Panc1 (cell line): ENCODE data around the gene ABL1. TPM values are rescaled to one million over a fixed set of nuclear protein-coding genes. Genes with fewer than 3 reads are reported as not detected.

Experiments used
- ATAC-seq: fragments of 200-7000 bp; cut with Tn5 transposase; 2 replicates; pipeline ENCODE4 v1.9.1; 2020; ENCODE audit warnings: mild to moderate bottlenecking, moderate library complexity
- Bru-seq: library from RNA; stranded (reverse); fragments of 400-500 nt; gene quantifications from one replicate; lab custom pipeline; 2021; lab: Mats Ljungman, UMichigan
- BruChase-seq, 2 experiments: library from RNA; stranded (reverse); fragments of 400-500 nt; gene quantifications; one replicate each; lab custom pipeline; 2021; lab: Mats Ljungman, UMichigan
- BruUV-seq: library from RNA; stranded (reverse); fragments of 400-500 nt; replicated peaks from 2 replicates; lab custom pipeline; 2021; lab: Mats Ljungman, UMichigan
- CTCF ChIA-PET: fragments of 300-600 bp; sonication (Branson Sonifier 250); formaldehyde crosslinking; loops from one replicate; lab custom pipeline; 2022; ENCODE audit warnings: antibody characterized with exemption; lab: Charles Lee
- POLR2A ChIA-PET: fragments of 300-600 bp; sonication (Branson Sonifier 250); formaldehyde crosslinking; loops from one replicate; lab custom pipeline; 2022; ENCODE audit warnings: antibody characterized with exemption; lab: Charles Lee
- DNase-seq: peaks from one replicate; pipeline ENCODE4 v3.0.0-alpha.2; 2010; ENCODE audit warnings: low read depth, low spot score
- H3K27ac ChIP-seq: 2 replicates; pipeline ENCODE4 v1.5.1; 2011; ENCODE audit warnings: mild to moderate bottlenecking, low read length, inconsistent platforms
- H3K27me3 ChIP-seq: fragments of 200-500 bp; sonication (Bioruptor generic); 2 replicates; pipeline ENCODE4 v1.6.0; 2014; ENCODE audit warnings: low read length, inconsistent platforms; ENCODE audit not compliant: control insufficient read depth, insufficient read depth
- H3K36me3 ChIP-seq: fragments of 200-500 bp; sonication (Bioruptor generic); 2 replicates; pipeline ENCODE4 v1.5.1; 2014; ENCODE audit warnings: inconsistent platforms, mild to moderate bottlenecking, low read length, moderate library complexity; ENCODE audit not compliant: control insufficient read depth, insufficient read depth
- H3K4me1 ChIP-seq: 2 replicates; pipeline ENCODE4 v1.5.1; 2011; ENCODE audit warnings: inconsistent platforms, mild to moderate bottlenecking, low read length, moderate library complexity; ENCODE audit not compliant: control insufficient read depth, insufficient read depth
- H3K4me3 ChIP-seq, 2 experiments: 2 replicates each; pipeline ENCODE4 v1.5.1; 2011 to 2012; ENCODE audit warnings: low read depth in 2 of 2, low read length in 2 of 2, mild to moderate bottlenecking in 2 of 2, inconsistent platforms in 1 of 2, moderate library complexity in 1 of 2
- H3K9me3 ChIP-seq: fragments of 200-500 bp; sonication (Bioruptor generic); 2 replicates; pipeline ENCODE4 v1.5.1; 2014; ENCODE audit warnings: low read depth, mild to moderate bottlenecking, inconsistent platforms, low read length, moderate library complexity; ENCODE audit not compliant: control insufficient read depth, insufficient read depth
- POLR2AphosphoS5 ChIP-seq: IDR thresholded peaks from 2 replicates; pipeline ENCODE4 v1.6.1; 2012; ENCODE audit warnings: mild to moderate bottlenecking, low read depth, low read length, moderate library complexity
- SIN3A ChIP-seq: IDR thresholded peaks from 2 replicates; pipeline ENCODE4 v1.6.1; 2012; ENCODE audit warnings: low read depth, mild to moderate bottlenecking, low read length, moderate library complexity, borderline replicate concordance; ENCODE audit not compliant: insufficient read depth
- TCF7L2 ChIP-seq: IDR thresholded peaks from 2 replicates; pipeline ENCODE4 v1.6.1; 2011; ENCODE audit warnings: mild to moderate bottlenecking, low read depth, low read length, inconsistent platforms
- in situ Hi-C: cut with HindIII; loops from 2 replicates; pipeline ENCODE4 v1.10.0; 2016; ENCODE audit warnings: low sequenced_read_pairs, low pct_unique_long_range_greater_than_20kb
- intact Hi-C: fragments of 100-400 bp; cut with micrococcal nuclease; formaldehyde crosslinking; loops from one replicate; pipeline ENCODE4 v1.10.0; 2022; ENCODE audit not compliant: unreplicated experiment
- long read RNA-seq: library from polyadenylated mRNA; unstranded; transcript quantifications from one replicate; pipeline ENCODE4 v2.0.0, GENCODE V29; 2021; ENCODE audit not compliant: unreplicated experiment
- polyA plus RNA-seq: library from polyadenylated mRNA; unstranded; fragments of >200 nt; gene quantifications from one replicate; pipeline ENCODE4 v1.2.1, GENCODE V29; 2012; ENCODE audit warnings: missing spikeins; ENCODE audit not compliant: insufficient read length
- total RNA-seq: library from RNA; stranded (reverse); gene quantifications from one replicate; pipeline ENCODE4 v1.2.1, GENCODE V29; 2021; ENCODE audit not compliant: unreplicated experiment
- TF ChIP-seq, protein P1 (sequence below): fragments of 450-650 bp; IDR thresholded peaks from 2 replicates; pipeline ENCODE4 v1.5.1; 2017; ENCODE audit warnings: mild to moderate bottlenecking
- TF ChIP-seq, protein P2 (sequence below), 2 experiments: IDR thresholded peaks; 2 replicates each; pipeline ENCODE4 v1.6.1; 2011 to 2012; ENCODE audit warnings: low read depth in 2 of 2, control low read depth in 1 of 2, low read length in 1 of 2, mild to moderate bottlenecking in 1 of 2, moderate library complexity in 1 of 2; ENCODE audit not compliant: insufficient read depth in 1 of 2

The ABL1 gene
- total RNA-seq (48.4 TPM), Bru-seq, nascent RNA (percentile 68 among the genes with signal in this experiment), BruChase-seq, experiment 1, labeled RNA remaining after a 2-hour chase (percentile 67 among the genes with signal in this experiment), BruChase-seq, experiment 2, labeled RNA remaining after a 6-hour chase (percentile 74 among the genes with signal in this experiment)
- 32.8 TPM for polyA plus RNA-seq
- long read RNA-seq, full-length matches to known transcripts: 4 of 72 reads
- long read RNA-seq, partial matches to known transcripts: 28 of 72 reads
- long read RNA-seq, other reads (novel, unspliced or antisense): 40 of 72 reads

DNA sequence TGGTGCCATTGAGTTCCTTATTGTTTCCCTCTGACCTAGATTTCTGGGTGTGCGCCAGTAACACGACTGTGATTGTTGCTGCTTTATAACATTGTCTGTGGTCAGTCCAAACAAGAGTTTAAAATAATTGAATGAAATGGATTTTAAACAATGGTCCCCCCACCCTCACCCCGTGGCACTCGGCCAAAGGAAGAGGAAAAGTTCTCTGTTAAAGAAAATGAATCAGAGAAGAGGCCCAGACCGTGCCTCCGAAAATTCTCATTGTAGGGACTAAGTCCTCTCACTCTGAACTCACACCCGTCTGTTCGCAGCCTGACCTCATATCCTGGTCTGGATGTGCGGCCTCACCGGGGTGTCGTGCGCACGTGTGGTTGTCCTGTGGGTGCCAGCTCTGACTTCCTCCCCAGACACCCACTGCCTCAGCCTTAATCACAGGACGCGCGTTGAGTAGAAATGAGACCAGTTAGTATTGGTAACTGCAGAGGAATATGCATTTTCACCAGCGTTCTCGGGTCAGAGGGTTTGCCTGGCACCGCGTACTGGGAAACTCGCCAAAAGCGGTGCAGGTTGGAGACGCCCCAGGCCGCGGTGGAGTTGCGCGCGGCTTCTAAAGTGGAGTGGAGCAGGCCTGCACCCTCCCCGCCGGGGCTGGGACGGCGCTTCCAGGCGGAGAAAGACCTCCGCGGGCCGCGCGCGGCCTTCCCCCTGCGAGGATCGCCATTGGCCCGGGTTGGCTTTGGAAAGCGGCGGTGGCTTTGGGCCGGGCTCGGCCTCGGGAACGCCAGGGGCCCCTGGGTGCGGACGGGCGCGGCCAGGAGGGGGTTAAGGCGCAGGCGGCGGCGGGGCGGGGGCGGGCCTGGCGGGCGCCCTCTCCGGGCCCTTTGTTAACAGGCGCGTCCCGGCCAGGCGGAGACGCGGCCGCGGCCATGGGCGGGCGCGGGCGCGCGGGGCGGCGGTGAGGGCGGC is at the start of gene ABL1:
Gene ABL1 (plus strand): TSS at position 884 of the 966 bp plus-strand sequence. CDS start 193 bp downstream, outside the sequence.
- TF ChIP-seq POLR2AphosphoS5: no peak
- TF ChIP-seq SIN3A: no peak
- TF ChIP-seq, protein P1, sequence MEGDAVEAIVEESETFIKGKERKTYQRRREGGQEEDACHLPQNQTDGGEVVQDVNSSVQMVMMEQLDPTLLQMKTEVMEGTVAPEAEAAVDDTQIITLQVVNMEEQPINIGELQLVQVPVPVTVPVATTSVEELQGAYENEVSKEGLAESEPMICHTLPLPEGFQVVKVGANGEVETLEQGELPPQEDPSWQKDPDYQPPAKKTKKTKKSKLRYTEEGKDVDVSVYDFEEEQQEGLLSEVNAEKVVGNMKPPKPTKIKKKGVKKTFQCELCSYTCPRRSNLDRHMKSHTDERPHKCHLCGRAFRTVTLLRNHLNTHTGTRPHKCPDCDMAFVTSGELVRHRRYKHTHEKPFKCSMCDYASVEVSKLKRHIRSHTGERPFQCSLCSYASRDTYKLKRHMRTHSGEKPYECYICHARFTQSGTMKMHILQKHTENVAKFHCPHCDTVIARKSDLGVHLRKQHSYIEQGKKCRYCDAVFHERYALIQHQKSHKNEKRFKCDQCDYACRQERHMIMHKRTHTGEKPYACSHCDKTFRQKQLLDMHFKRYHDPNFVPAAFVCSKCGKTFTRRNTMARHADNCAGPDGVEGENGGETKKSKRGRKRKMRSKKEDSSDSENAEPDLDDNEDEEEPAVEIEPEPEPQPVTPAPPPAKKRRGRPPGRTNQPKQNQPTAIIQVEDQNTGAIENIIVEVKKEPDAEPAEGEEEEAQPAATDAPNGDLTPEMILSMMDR: no peak
- TF ChIP-seq, protein P2, sequence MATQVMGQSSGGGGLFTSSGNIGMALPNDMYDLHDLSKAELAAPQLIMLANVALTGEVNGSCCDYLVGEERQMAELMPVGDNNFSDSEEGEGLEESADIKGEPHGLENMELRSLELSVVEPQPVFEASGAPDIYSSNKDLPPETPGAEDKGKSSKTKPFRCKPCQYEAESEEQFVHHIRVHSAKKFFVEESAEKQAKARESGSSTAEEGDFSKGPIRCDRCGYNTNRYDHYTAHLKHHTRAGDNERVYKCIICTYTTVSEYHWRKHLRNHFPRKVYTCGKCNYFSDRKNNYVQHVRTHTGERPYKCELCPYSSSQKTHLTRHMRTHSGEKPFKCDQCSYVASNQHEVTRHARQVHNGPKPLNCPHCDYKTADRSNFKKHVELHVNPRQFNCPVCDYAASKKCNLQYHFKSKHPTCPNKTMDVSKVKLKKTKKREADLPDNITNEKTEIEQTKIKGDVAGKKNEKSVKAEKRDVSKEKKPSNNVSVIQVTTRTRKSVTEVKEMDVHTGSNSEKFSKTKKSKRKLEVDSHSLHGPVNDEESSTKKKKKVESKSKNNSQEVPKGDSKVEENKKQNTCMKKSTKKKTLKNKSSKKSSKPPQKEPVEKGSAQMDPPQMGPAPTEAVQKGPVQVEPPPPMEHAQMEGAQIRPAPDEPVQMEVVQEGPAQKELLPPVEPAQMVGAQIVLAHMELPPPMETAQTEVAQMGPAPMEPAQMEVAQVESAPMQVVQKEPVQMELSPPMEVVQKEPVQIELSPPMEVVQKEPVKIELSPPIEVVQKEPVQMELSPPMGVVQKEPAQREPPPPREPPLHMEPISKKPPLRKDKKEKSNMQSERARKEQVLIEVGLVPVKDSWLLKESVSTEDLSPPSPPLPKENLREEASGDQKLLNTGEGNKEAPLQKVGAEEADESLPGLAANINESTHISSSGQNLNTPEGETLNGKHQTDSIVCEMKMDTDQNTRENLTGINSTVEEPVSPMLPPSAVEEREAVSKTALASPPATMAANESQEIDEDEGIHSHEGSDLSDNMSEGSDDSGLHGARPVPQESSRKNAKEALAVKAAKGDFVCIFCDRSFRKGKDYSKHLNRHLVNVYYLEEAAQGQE (IDR thresholded peaks at IDR 0.05; ENCODE audit: insufficient read depth in 1 of 2, low read depth in 2 of 2, low read length in 1 of 2): no peak
- TF ChIP-seq TCF7L2: no peak; the same call in 1 of the 2 replicates
- peak; percentile 89 for ATAC-seq
- CTCF ChIA-PET: no interaction called here

DNA sequence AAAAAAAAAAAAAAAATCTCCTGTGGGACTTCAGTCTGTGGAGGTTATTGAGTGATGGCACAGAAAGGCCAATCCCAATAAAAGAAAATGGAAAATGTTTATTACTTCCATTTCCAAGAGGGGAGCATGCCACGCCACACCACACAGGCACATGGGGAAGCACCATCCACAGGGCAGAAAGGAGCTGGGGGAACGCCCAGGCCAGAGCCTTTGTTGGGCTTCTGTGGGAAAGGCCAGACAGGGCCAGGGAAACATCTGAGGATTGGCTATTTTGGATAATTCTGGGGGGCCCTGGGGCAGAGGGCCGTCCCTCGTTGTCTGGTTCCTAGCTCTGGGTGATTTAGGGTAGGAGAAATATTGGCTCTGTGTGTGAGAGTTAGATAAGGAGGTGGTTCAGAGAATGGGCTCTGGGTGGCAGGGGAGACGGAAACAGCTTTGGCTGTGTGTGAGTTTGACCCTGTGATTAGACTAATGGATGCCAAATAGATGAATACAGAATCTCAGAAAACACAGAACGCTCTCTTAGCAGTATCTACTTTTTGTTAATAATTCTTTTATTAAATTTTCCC is 49.0 kb upstream of the ABL1 start:
- no peaks in the 10 kb centered on the region for H3K36me3 ChIP-seq
- intact Hi-C loops (no loop called here), in situ Hi-C loops (no loop called here)
- no peak overlapping the region for H3K4me3 ChIP-seq
- no peak for ATAC-seq
- no peak overlapping the region for H3K27ac ChIP-seq
- H3K9me3 ChIP-seq: peaks cover 12% of the 10 kb centered on the region; the same call in 1 of the 2 replicates
- peaks cover 4% of the 10 kb centered on the region for H3K4me1 ChIP-seq
- CTCF ChIA-PET: no interaction called here
- no peak for TF ChIP-seq TCF7L2
- no peak for TF ChIP-seq SIN3A
- TF ChIP-seq POLR2AphosphoS5: no peak
- TF ChIP-seq, protein P2 (IDR thresholded peaks at IDR 0.05; ENCODE audit: insufficient read depth in 1 of 2, low read depth in 2 of 2, low read length in 1 of 2): no peak
- TF ChIP-seq, protein P1: no peak
- H3K27me3 ChIP-seq: no peaks in the 10 kb centered on the region
- no TSS peak for BruUV-seq
- no peak for DNase-seq
- POLR2A ChIA-PET: interaction anchor here (0.5 kb wide), 2 partner anchors 22 to 64 kb away, joined by 4 to 7 read pairs; no protein-coding TSS in a partner anchor

More for the DNA sequence above, at the start of gene ABL1:
- Histone ChIP-seq H3K9me3 (no peaks in the 10 kb centered on the region), H3K27me3 (no peaks in the 10 kb centered on the region), H3K4me3 (peak within 1 kb of the TSS; percentile 68 to 74), H3K36me3 (no peaks in the 10 kb centered on the region; the same call in 1 of the 2 replicates), H3K4me1 (peaks cover 51% of the 10 kb centered on the region), H3K27ac (peak within 1 kb of the TSS; percentile 94)
- DNase-seq: peak; percentile 28
- intact Hi-C loops: no loop called here
- BruUV-seq: no TSS peak
- in situ Hi-C loops: no loop called here
- POLR2A ChIA-PET: no interaction called here
